Ureter (tissue), 1 donor: Measurements from ENCODE around the gene COL21A1. TPM values are rescaled to one million over a fixed set of nuclear protein-coding genes. Genes with fewer than 3 reads are reported as not detected.
"Not testable (repeated sequence)": the region's sequence is repeated elsewhere in the genome, so short reads cannot be mapped to it uniquely, and the experiment has no call there.

Experiments
- DNase-seq: peaks from one replicate; pipeline ENCODE4 v3.0.0-alpha.2; 2020; ENCODE audit warnings: low spot score
- total RNA-seq: library from RNA; stranded (reverse); gene quantifications from one replicate; pipeline ENCODE4 v1.2.4, GENCODE V29; 2023
- donor health status: DM: yes; HTN: yes; CAD: no.

The COL21A1 gene
- total RNA-seq, 1 donor from 2014 or later = 9.3 TPM

DNA sequence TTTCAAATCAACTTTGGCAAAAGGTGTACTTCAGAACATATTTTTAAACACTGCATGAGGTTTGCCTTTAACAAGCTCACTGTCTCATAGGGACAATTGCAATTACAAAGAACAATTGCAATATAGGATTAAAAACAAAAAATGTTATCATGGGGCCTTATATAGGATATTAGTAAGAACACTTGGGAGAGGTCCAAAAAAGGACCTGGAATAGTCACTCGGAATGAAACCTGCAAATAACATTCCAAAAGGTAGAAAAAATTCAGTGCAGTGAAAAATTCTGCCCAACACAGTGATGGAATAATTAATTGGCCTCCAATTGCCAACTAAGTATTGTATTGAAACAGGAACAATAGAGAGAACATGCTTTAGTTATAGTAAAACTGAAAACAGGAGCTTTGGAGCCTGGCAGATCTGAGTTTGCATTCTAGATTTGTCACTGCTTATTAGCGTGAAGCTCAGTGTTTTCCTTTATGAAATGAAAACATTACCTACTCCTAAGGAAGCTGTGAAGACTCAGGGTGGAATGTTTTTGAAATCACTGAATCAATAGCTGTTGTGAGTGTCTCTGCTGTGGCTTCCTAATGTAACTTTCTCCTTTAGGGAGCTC is 199.3 kb downstream of the COL21A1 start:
- DNase-seq = no peak

DNA sequence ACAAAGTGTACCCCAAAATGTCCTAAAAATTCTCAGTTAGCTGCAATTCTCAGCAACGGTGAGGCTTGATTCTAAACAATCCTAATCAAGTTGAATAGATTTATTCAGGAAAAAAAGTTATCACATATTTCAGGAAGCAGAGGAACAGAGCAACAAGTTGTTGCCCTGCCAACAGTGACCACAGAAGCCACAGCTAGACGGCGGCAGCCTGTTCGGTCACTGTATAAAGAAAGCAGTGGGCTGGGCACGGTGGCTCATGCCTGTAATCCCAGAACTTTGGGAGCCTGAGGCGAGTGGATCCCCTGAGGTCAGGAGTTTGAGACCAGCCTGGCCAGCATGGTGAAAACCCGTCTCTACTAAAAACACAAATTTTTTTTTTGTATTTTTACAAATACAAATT is 200.8 kb downstream of the COL21A1 start:
- DNase-seq = no peak

DNA sequence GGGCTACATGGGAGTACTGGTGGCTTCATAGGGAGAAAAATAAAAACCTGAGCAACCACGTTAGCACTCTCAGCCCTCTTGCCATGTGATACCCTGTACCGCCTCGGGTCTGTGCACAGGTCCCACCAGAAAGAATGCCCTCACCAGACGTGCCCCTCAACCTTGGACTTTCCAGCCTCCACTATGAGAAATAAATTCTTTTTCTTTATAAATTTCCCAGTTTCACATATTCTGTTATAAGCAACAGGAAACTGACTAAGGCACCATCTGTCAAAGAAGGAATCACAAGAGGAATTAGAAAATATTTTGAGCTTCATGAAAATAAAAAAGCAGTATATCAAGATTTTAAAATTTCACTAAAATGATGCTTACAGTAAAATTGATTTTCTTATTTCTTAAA is 203.6 kb downstream of the COL21A1 start:
- DNase-seq = no peak

- DNase-seq = no peak
Measured at GRCh38 chr6:56043076-56043475, 204.3 kb downstream of the COL21A1 start.

- DNase-seq = no peak
Measured at GRCh38 chr6:56041591-56041990, 205.8 kb downstream of the COL21A1 start.

- DNase-seq = no peak
Measured at GRCh38 chr6:56040889-56041301, 206.5 kb downstream of the COL21A1 start.

DNA sequence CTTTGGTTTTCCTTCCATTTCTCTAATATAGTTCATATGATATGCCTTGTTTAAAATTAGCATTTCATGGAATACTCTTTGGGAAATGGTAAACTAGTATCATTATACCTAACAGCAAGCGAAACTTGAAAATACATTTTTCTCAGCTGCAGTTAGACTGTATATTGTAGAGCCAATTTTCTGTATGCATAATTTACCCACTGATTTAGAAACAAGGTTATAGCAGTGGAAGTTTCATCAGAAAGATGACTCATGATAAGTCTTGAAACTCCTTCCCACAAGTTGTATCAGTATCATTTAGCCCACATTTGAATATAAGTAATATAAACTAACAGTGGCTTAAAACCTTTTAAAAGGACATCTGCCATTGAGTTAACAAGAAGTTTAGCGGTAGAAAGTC is 207.2 kb downstream of the COL21A1 start:
- DNase-seq = no peak

GRCh38 chr6:56038764-56039163 is 208.6 kb downstream of the COL21A1 start:
- no peak for DNase-seq

- DNase-seq = no peak
Measured at GRCh38 chr6:56037601-56038000, 209.8 kb downstream of the COL21A1 start.

DNA sequence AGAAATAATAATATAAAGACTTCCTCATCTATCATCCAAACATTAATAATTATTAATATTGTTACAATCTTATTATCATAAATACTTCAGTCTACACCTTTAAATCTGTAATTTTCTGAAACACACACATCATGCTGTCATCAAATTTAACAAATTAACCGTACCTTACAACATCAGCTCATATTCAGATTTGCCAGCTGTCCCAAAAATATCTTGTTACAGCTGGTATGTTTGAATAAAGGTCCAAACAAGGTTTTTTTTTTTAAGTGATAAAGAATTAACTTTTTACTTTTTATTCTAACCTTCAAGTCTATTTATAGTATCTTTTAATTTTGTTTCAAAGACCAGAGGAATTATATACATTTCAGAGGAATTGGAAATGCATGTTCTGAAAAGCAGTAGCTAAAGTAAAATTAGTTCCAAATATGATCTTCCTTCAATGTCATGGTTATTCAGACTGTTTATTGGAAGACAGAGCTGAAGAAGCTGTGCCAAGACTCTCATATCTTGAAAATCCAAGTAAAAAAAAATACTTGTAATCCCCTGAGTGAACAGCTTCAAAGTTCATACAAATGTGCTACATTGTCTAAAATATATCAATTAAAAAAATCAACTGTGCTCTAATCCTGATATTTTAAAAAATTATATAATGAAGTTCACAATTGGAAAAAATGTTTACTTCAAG is 210.3 kb downstream of the COL21A1 start:
- DNase-seq = no peak

- DNase-seq = no peak
Measured at GRCh38 chr6:56033401-56033800, 214.0 kb downstream of the COL21A1 start.

DNA sequence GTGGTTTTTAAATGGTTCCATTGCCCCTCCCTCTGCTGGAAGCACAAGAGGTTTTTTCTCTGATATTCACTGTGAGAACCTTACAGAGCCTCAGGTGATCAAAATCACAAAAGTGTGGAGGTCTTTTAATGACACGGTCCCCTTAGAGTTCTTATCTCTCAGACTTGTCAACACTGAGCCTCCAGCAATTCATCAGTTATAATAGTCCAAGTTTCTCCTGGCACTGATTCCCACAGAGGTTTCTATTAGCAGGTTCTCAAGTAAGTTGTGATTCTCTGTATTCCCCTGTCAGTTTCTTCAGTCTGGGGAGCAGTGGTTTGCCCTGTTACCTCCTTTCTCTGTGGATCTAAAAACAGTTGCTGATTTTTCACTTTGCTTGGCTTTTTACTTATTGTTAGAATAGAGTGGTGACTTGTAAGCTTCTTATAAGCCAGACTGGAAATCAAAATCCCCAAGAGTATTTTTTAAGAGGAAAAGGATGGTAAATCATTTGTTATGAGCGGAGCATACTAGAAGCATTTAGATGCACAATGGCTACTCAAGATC is 214.6 kb downstream of the COL21A1 start:
- no peak for DNase-seq

DNA sequence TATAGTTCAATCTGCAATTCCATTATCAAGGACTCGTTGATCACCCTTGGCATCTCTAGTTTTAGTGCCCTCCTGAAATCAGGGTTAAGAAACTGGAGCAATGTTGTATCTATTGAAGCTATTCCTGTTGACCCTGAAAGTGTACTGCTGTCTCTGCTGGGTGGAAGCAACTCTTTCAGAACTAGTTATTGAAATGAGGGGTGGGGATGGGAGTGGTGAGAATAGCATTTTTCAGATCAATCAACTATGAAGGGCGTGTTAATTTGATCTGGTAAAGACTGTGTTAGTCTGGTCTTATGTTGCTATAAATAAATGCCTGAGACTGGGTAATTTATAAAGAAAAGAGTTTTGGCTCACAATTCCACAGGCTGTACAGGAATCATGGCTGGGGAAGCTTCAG is 219.5 kb downstream of the COL21A1 start:
- no peak for DNase-seq

DNA sequence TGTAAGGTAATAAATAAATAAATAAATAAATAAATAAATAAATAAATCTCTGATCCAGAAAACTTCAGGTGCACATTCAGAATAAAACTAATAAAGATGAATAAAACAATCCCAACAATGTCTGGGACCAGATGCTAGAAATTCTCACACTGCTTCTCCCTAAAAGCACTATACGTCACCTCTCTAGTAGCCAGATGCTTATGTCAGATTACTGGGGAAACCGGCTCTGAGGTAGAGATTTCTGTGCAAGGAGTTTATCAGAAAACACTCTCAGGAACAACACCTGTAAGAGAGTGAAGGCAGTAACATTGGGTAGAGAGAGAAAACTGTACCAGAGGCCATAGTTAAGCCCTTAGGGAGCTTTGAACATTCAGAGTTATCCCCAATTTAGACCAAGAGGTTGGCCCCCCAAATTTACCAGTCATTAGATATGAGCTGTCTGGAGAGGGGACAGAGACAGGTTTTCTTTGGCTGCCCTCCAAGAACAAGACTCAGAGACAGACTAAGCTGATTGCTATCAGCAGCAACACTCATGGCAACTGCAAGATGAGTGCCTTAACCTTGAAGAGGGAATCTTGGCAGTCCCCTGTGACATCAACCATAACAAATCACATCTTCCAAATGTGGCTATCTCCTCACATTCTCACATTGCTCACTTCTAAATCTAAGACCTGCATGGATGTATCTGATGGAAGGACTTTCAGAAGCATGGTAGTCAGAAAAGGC is 220.8 kb downstream of the COL21A1 start:
- DNase-seq = no peak

DNA sequence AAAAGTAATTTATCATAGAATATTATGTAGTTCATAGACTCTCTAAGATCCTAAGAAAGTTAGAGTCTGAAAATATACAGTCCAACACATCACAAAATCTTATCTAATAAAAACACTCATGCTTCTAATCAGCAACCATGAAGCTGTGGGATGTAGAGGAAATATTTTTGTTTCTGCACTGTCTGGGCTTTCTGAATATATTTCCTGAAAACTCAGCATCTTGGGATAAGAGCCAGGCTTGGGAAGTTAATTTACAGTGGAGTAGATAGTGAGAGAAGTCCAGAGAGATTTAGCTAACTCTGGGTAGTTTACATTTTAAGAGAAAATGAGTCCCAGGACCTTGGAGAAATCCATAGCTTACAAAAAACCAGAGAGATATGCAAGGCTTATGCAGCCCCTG is 221.6 kb downstream of the COL21A1 start:
- no peak for DNase-seq

DNA sequence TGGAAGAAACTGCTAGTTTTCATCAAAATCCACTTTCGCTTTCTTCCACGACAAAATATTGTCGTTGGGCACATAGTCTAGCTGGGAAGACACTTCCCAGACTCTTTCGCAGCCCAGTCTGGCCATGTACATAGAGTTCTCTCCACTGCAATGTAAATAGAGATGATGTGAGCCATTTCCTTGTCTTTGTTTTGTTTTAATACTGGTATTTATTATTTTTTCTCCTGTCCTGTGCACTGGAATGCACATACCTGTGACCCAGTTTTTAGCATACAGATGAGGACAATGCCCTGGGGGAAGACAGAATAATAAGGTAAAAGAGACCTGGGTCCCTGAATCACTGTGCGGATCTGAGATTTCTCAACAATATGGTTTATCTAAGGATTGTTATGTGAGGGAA is 222.4 kb downstream of the COL21A1 start:
- DNase-seq = no peak

DNA sequence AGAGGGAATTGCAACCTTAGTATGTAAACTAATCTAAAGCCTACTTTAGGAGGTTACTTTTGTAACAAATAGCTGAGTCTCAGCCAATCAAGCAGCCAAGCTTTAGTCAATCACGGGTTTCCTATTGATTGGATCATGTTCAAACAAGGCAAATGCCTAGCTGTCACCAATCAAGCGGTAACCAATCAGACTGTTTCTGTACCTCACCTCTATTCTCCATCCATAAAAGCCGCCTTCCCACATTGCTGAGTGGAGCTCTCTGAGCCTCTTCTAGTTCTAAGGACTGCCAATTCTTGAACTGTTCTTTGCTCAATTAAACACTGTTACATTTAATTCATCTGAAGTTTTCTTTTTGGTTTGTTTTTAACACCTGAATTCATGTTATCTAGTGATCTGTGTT is 223.6 kb downstream of the COL21A1 start:
- no peak for DNase-seq

DNA sequence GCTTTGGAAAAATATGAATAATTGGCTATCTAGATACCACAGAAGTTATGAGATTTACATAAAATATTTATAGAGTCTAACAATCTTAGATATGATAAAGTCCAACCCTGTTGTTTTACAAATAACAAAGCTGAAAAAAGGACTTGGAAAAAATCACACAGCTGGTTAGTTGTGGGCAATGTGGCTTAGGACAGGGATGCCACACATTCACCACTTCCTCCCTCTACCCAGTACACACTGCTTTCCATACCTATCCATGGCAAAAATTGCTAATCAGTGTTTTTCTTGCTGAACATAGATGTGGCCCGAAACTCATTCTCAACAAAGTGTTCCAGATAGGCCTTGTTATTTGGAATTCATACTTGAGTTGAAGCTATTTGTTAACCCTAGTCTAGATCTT is 224.7 kb downstream of the COL21A1 start:
- DNase-seq = no peak

- DNase-seq = no peak
Measured at GRCh38 chr6:56021943-56022342, 225.4 kb downstream of the COL21A1 start.

GRCh38 chr6:56019973-56020372 is 227.4 kb downstream of the COL21A1 start:
- DNase-seq = no peak

- no peak for DNase-seq
Measured at GRCh38 chr6:56017198-56017597, 230.2 kb downstream of the COL21A1 start.

DNA sequence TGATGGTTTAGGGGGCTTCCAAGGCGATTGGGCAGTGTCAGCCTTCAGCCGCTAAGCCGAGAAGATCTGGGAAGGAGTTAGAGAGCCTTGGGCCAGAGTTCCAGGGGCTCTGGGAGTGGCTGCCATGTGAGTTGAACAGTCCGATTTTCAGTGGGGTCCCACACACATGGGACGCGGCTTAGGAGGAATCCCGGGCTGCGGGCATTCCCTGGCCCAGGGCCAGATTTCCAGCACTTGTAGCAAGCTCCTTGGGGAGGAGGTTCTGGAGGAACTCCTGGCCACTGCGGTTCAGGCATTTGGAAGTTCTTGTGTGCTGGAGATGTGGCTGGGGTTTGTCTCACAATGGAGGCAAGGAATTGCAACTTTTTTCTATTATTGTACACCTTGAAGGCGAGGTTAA is 233.3 kb downstream of the COL21A1 start:
- not testable (repeated sequence) for DNase-seq

DNA sequence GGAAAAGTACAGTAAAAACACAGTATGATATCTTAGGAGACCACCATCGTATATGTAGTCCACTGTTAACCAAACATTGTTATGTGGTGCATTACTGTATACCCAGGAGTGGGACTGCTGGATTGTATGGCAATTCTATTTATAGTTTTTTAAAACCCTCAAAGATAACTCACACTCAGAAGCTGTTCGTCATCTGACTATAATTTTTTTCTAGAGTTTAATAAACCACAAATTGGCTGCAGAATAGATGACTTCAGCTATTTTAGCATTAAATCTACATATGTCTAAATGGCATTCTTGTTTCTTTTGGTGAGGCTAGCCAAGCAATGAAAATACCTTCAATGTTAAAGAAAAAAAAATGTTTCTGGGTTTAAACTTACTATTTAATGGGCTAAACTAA is 237.7 kb downstream of the COL21A1 start:
- DNase-seq = no peak
